GM19463 (cell line): ENCODE results near the gene GTF2IRD2.
"Not testable (repeated sequence)": the region's sequence is repeated elsewhere in the genome, so short reads cannot be mapped to it uniquely, and the experiment has no call there.

Source experiments
- ATAC-seq: cut with Tn5 transposase; IDR thresholded peaks from one replicate; pipeline ENCODE4 v1.9.1; 2021; ENCODE audit warnings: mild to moderate bottlenecking, moderate library complexity; ENCODE audit not compliant: unreplicated experiment

GTF2IRD2 gene

GRCh38 chr7:74788369-74789150, 62.8 kb downstream of the GTF2IRD2 start:
- ATAC-seq = peak; percentile 85

GRCh38 chr7:74783595-74783994, 67.8 kb downstream of the GTF2IRD2 start:
- ATAC-seq = not testable (repeated sequence)

GRCh38 chr7:74781746-74782145, 69.7 kb downstream of the GTF2IRD2 start:
- ATAC-seq = not testable (repeated sequence)

GRCh38 chr7:74779053-74779452, 72.4 kb downstream of the GTF2IRD2 start:
- ATAC-seq = not testable (repeated sequence)

GRCh38 chr7:74775111-74775510, 76.3 kb downstream of the GTF2IRD2 start:
- not testable (repeated sequence) for ATAC-seq

GRCh38 chr7:74773760-74774750, 77.3 kb downstream of the GTF2IRD2 start, which contains the start of gene NCF1:
Gene NCF1 (plus strand): TSS chr7:74774011. CDS start chr7:74774032, 21 bp downstream.
- ATAC-seq = peak; percentile 85

GRCh38 chr7:74772093-74772492, 79.3 kb downstream of the GTF2IRD2 start:
- ATAC-seq = not testable (repeated sequence)

GRCh38 chr7:74770062-74770461, 81.3 kb downstream of the GTF2IRD2 start:
- not testable (repeated sequence) for ATAC-seq

- not testable (repeated sequence) for ATAC-seq
Observed at GRCh38 chr7:74766991-74767390, 84.4 kb downstream of the GTF2IRD2 start.

GRCh38 chr7:74766509-74766908, 84.9 kb downstream of the GTF2IRD2 start:
- peak; percentile 44 for ATAC-seq

GRCh38 chr7:74765205-74765918, 86.0 kb downstream of the GTF2IRD2 start:
- not testable (repeated sequence) for ATAC-seq

GRCh38 chr7:74758982-74759381, 92.4 kb downstream of the GTF2IRD2 start:
- ATAC-seq = not testable (repeated sequence)

- not testable (repeated sequence) for ATAC-seq
Observed at GRCh38 chr7:74758268-74758667, 93.1 kb downstream of the GTF2IRD2 start.

- ATAC-seq = not testable (repeated sequence)
Observed at GRCh38 chr7:74756673-74757072, 94.7 kb downstream of the GTF2IRD2 start.

- not testable (repeated sequence) for ATAC-seq
Observed at GRCh38 chr7:74753921-74754482, 97.4 kb downstream of the GTF2IRD2 start.
